ENCODE results near the gene CHRM2. TPM values are rescaled to one million over a fixed set of nuclear protein-coding genes. Genes with fewer than 3 reads are reported as not detected.

CHRM2 gene
- total and polyA plus RNA-seq, 2 of the 4 experiments (the other 2 are of a cell fraction) = 79.3 to 184 TPM

DNA sequence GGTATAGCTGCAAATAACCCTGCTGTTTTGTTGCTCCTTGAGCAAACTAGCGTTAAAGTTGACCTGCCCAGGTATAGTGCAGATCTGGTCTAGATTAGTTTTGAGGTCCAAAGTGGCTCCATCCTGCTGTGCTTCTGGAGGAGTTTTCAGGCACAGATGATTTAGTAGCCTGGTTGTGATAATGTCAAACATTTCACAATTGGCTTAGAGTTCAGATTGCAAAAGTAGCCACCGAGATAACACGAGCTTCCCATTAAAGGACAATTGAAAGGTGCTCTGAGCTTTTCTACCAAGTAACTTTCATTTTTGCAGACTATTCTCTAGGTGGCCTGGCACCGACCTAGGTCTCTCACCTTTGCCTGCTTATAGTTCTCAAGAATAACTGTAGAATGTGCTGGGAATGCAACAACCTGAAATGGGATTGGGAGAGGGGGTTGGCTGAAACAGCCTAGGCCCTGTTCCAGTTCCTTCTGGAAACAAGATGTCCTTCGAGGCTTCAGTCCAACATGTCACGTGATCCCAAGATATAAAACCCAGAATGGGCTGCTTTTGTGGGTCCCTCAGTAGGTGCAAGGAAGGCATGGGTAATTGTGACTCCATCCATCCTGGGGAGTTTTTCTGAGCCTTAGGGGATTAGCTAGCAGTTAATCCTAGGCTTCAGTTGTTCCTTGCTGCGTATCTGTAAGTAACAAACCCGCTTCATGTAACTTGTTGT, 201.0 kb downstream of the CHRM2 start (continued):
- TF ChIP-seq, protein P1, sequence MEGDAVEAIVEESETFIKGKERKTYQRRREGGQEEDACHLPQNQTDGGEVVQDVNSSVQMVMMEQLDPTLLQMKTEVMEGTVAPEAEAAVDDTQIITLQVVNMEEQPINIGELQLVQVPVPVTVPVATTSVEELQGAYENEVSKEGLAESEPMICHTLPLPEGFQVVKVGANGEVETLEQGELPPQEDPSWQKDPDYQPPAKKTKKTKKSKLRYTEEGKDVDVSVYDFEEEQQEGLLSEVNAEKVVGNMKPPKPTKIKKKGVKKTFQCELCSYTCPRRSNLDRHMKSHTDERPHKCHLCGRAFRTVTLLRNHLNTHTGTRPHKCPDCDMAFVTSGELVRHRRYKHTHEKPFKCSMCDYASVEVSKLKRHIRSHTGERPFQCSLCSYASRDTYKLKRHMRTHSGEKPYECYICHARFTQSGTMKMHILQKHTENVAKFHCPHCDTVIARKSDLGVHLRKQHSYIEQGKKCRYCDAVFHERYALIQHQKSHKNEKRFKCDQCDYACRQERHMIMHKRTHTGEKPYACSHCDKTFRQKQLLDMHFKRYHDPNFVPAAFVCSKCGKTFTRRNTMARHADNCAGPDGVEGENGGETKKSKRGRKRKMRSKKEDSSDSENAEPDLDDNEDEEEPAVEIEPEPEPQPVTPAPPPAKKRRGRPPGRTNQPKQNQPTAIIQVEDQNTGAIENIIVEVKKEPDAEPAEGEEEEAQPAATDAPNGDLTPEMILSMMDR (conservative IDR thresholded peaks at IDR 0.05; ENCODE audit: low read depth, low read length) = no peak

Small RNA genes within 50 kb of the gene (microRNA-seq; reads per million reads assigned to microRNA genes)
- not detected for gene KRT8P51 (ENCODE audit: insufficient read depth, insufficient read length)
- gene MIR490 (ENCODE audit: insufficient read depth in 1 of 2, insufficient read length in 1 of 2, unreplicated experiment in 1 of 2) = 0 to 1,584 reads per million in 2 experiments

Small RNA genes within 50 kb of the gene (small RNA-seq; reads per million reads assigned to genes)
- gene KRT8P51 (0 reads per million in 5 experiments), gene MIR490 (0 reads per million in 5 experiments)
